Measurements from ENCODE around the gene CLDN18.

Gene CLDN18

GRCh38 chr3:138063416-138063815 lies 53.5 kb downstream of the CLDN18 start:
- DNase-seq (ENCODE audit: low spot score), result no peak

GRCh38 chr3:138065949-138066348 lies 56.0 kb downstream of the CLDN18 start:
- DNase-seq (ENCODE audit: low spot score), result no peak

DNA sequence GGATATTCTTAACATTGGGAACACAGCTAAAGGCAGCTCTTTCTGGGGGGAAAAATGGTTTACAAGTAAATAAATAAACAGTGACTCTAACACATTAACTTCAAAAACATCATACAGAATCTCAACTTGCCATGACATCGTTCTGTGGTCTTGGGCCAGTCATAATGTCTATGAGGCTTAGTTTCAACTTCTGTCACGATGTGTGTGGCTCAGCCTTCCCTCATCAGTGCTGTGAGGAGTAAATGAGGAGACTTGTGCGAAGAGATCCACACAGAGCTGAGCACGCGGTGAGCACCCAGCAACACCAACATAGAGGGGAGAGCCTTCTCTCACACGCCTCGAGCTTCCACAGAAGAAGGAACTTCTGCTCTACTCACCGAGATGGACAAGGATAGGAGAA lies 56.4 kb downstream of the CLDN18 start:
- no peak for DNase-seq (ENCODE audit: low spot score)

- DNase-seq (ENCODE audit: low spot score), result no peak
Observed at GRCh38 chr3:138066972-138067371, 57.0 kb downstream of the CLDN18 start.

DNA sequence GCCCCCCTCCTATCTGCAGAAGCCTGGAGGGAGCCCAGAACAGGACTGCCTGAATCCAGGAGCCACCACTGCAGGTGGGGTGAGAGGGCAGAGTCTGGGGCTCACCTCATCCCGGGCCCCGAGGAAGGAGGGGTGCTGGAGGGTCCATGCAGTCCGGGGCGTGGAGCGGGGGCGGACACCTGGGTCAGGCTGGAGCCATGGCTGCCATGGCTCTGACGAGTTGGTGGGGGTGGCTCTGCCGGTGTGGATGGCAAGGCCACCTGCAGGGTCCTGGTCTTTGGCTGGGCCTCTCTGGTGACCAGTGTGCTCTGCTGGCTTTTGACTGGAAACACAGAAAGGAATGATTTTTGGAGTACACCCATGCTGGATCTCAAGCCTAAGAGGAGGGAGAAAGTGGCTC lies 58.1 kb downstream of the CLDN18 start:
- DNase-seq (ENCODE audit: low spot score), result no peak

- DNase-seq (ENCODE audit: low spot score), result peak; percentile 65
Observed at GRCh38 chr3:138068579-138069174, 58.7 kb downstream of the CLDN18 start.

- no peak for DNase-seq (ENCODE audit: low spot score)
Observed at GRCh38 chr3:138070006-138070405, 60.0 kb downstream of the CLDN18 start.

- DNase-seq (ENCODE audit: low spot score), result no peak
Observed at GRCh38 chr3:138072796-138073195, 62.8 kb downstream of the CLDN18 start.

GRCh38 chr3:138078096-138078495 lies 68.1 kb downstream of the CLDN18 start:
- no peak for DNase-seq (ENCODE audit: low spot score)

GRCh38 chr3:138078901-138079344 lies 69.0 kb downstream of the CLDN18 start:
- no peak for DNase-seq (ENCODE audit: low spot score)

GRCh38 chr3:138079901-138080300 lies 69.9 kb downstream of the CLDN18 start:
- no peak for DNase-seq (ENCODE audit: low spot score)

DNA sequence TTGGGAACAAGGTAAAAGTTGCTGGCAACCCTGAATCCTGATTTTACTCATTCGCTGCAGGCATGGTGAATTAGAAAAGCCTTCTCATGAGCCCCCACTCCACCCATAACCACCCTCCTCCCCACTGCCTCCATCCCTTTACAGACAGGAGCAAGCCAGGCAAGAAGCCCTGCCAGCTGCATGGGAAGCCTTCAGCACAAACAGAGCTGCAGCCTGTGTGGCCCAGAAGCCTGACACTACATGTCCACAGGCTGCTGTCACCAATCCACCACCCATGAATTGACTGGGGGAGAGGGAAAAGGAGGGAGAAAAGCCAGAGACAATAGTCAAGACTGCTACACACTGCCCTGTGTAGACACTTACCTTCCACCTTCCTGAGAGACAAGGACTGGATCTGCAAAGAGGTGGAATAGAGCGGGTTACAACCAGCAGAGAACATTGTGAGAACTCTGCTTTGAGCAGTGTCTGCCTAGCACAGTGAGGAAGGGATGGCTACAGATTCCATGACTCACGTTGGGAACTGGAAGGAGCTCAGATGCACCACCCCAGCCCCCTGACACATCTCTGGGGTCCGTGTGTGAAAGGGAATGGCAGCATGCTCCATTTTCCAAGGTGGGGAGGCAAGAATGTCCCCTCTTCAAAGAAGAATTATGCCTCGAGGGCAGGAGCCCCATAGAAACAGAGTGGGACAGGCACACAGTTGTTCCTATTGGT lies 71.6 kb downstream of the CLDN18 start:
- DNase-seq (ENCODE audit: low spot score), result no peak

- DNase-seq (ENCODE audit: low spot score), result no peak
Observed at GRCh38 chr3:138082085-138082991, 72.4 kb downstream of the CLDN18 start.

GRCh38 chr3:138082992-138083386 lies 73.0 kb downstream of the CLDN18 start:
- DNase-seq (ENCODE audit: low spot score), result no peak
